ENCODE data around the gene MAN2C1.

- TF ChIP-seq CTCF (IDR thresholded peaks at IDR 0.05) (no peak), EP300 (IDR thresholded peaks at IDR 0.05) (no peak), POLR2A (IDR thresholded peaks at IDR 0.05) (no peak), POLR2AphosphoS5 (IDR thresholded peaks at IDR 0.05) (no peak)
Observed at GRCh38 chr15:75403892-75404291, 35.5 kb upstream of the MAN2C1 start.
